ENCODE measurements around the gene TTC19.

DNA sequence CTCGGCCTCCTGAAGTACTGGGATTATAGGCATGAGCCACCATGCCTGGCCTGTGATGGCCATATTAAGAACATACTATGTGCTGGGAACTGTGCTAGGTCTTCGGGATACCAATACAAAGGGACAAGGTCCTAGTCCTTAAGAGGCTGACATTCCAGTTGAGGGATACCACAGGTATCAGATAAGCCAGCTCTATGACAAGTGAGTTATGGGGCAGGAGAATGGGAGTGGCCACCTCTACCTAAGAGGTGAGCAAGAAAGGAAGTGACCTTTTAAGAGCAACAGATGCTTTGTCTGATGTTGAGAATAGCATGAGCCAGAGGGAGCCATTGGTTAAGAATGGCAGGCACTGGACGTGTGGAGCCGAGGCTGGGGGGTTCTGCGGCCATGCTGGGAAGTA is 27.7 kb upstream of the TTC19 start:
- TF ChIP-seq, protein P1, sequence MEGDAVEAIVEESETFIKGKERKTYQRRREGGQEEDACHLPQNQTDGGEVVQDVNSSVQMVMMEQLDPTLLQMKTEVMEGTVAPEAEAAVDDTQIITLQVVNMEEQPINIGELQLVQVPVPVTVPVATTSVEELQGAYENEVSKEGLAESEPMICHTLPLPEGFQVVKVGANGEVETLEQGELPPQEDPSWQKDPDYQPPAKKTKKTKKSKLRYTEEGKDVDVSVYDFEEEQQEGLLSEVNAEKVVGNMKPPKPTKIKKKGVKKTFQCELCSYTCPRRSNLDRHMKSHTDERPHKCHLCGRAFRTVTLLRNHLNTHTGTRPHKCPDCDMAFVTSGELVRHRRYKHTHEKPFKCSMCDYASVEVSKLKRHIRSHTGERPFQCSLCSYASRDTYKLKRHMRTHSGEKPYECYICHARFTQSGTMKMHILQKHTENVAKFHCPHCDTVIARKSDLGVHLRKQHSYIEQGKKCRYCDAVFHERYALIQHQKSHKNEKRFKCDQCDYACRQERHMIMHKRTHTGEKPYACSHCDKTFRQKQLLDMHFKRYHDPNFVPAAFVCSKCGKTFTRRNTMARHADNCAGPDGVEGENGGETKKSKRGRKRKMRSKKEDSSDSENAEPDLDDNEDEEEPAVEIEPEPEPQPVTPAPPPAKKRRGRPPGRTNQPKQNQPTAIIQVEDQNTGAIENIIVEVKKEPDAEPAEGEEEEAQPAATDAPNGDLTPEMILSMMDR (IDR thresholded peaks at IDR 0.05; ENCODE audit: extremely low read depth in 1 of 2, insufficient read depth in 1 of 2, low read depth in 1 of 2, low read length in 2 of 2) = no peak
- TF ChIP-seq POLR2A (IDR thresholded peaks at IDR 0.05; ENCODE audit: low read depth, low read length) = no peak

Measured in endothelial cell of umbilical vein (primary cell).